ENCODE measurements around the gene EMD.
"Not testable (repeated sequence)": the region's sequence is repeated elsewhere in the genome, so short reads cannot be mapped to it uniquely, and the experiment has no call there.

Gene EMD

DNA sequence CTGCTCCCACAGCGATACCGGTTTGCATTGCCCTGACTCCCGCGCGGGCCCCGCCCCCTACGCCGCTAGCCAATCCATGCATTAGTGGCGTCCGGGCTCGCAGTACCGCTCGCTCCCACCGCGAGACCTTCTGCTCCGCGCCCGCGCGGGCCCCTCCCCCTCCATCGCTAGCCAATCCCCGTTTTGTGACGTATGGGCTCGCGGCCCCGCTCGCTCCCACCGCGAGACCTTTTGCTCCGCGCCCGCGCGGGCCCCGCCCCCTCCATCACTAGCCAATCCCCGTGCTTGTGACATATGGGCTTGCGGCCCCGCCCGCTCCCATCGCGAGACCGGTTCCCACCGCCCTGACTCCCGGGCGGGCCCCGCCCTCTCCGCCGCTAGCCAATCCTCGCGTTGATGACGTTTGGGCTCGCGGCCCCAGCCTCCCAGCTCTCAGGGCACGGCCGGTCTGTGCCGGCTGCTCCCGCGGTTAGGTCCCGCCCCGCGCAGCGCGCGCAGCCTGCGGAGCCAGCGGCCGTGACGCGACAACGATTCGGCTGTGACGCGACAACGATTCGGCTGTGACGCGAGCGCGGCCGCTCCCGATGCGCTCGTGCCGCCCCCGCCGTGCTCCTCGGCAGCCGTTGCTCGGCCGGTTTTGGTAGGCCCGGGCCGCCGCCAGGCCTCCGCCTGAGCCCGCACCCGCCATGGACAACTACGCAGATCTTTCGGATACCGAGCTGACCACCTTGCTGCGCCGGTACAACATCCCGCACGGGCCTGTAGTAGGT is at the start of gene EMD:
Gene EMD (plus strand): TSS at position 497 of the 770 bp plus-strand sequence. CDS start 190 bp downstream, at position 687.
- peak; percentile 73 for DNase-seq

DNA sequence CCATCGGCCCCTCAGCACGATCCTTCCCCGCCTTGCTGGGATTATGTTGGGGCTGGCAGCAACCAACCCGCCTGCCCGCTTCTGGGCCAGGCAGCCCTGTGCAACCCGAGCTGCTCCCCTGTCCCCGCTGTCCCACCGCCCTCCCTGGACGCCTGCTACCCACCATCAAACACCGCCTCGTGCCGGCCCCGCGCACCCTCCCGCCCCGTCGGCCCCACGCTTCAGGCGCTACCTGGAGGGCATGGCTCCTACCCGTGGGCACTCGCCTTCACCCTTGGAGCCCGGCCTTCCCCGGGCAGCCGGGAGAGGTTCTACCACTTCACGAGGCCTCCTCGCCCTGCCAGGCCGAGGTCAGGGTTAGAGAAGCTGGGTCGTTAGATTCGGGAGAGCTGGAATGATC is 46.5 kb upstream of the EMD start:
- no peak for DNase-seq

DNA sequence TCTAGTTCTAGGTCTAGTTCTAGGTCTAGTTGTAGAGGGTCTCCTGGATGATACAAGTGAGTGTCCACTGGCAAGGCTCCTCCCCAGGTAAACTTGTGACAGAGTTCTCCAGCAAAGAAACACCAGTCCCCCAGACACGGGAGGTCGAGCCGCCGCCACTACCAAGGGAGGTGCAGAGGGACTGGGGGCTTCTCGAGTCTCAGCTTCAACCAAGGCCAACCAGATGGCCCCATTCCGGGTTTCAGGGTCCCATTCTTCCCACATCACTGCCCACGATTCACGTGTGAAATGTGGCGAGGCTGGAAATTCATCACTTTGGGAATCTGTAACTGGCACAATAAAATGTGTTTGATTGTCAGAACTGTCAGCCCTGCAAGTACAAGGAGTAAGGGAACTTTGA is 46.0 kb upstream of the EMD start:
- no peak for DNase-seq

DNA sequence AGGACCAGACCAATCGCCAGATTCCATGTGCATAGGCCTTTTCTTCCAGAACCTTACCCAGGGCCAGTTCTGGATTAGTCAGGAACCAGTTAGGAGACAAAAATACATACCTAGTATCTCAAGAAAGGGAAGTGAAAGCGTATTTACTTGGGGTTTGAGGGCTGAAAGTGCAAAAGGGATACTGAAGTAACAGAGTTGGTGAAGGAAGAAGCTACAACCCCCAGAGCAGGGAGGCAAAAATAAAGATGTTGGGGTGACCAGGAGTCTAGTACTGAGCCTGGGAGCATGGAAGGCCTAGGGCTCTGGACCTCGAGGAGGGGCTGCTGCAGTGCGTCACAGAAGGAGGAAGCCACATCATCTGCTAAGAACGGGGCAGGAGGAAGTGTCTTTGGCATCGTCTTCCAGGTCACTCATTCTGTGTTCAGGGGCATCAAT is 45.2 kb upstream of the EMD start:
- no peak for DNase-seq

DNA sequence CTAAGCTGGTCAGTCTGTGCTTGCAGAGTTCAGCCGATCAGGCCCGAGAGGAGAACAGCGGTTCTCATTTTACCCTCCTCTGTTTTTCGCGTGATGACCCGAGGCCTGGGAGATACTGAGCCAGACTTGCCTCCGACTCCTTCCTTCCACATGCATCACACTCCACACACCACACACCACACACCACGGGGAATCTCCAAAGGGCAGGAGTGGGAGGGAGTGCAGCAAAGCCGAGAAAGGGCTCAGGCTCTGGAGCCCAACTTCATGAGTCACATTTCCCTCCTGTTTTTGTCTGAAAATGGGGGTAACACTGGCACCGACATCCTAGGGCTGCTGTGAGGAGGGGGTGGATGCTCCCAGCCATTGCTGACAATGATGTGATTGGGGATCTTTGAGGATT is 44.6 kb upstream of the EMD start:
- no peak for DNase-seq

DNA sequence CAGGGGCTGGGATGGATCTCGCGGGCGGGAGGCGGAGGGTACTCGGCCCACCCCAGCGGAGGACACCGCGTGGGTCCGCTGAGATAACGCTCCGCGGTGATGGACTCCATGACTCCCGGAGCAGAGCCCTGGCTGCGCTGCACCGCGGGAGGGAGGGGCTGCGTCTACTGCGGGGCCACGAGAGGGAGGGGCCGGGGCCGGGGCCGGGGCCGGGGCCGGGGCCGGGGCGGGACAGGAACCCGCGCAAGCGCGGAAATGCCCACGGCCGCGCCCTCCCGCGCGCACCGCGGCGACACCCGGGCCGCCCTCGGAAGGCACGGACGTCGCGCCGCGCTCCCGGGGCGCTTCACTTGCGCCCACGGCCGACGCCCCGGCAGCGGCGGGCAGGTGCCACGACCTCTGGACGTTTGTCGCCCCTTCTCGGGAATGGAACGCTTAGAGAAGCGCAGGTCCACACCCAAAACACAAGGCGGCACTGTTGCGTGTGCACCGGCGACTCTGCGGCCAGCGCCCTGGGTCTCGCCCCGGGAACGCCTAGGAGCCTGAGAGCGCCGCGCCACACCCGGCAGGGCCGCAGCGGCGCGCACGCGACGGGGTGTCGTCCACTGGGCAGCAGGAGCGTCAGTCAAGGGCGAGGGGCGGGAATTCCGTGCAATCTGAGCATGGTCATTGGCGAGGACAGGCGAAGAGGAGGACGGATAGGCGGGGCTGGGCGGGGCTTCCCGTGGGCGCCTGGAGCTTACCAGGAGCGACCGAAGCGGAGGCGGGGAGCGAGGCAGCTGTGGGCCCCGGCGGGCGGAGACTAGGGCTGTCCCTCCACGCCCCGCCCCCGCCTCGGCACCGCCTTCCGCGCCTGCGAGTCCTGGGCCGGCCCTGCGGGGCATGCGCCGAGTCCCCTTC is 37.4 kb upstream of the EMD start:
- DNase-seq = not testable (repeated sequence)

DNA sequence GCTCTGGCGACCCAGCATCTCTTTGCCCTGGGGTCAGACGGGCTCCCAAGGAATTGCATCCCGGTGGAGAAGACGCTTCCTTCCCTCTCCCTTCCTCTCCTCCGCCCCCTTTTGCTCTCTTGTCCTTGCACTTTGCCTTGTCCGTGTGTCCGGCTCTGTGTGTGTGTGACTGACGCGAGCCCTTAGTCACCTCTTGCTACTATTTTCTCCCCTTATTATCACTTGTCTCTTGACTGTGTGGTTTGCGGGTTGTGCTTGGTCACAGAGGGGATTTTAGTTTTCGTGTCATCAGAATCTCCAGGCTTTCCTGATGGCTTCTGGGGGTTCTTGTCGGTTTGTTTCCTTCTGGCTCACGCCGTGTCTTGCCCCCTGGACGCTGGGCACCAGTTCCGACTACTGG is 36.0 kb upstream of the EMD start:
- DNase-seq = not testable (repeated sequence)

DNA sequence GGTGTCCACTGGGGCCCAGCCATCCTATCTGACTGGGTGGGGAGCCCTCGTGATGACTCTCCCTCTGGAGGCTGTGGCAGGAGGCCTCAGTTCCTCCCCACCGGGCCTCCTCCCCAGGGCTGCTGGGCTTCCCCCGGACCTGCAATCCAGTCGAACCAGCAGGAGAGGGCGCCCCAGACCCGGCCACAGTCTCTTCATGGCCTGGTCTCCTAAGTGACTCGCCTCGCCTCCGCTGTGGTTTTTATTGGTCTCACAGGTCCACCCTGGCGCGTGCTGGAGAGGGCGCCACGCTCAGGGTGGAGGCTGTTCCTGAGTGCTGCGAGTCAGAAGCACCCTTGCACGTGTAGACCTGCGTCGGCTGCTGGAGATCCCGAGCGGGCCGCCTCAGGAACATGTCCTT is 35.5 kb upstream of the EMD start:
- DNase-seq = not testable (repeated sequence)

DNA sequence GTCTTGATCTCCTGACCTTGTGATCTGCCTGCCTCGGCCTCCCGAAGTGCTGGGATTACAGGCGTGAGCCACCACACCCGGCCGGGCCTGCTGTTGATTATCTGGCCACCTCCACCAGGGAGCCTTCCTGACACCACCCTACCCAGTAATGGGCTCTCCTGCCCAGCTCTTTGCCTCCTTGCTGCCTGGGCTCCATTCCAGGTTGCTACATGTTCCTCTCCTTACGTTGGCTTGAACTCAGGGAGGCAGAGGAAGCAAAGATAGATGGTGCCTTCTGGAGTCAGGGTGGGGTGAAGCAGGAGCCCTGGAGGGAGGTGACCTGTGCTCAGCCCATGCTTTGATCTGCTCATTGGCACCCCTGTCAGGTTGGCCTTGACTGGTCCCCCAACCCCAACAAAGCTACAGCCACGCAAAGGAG is 31.0 kb upstream of the EMD start:
- no peak for DNase-seq

DNA sequence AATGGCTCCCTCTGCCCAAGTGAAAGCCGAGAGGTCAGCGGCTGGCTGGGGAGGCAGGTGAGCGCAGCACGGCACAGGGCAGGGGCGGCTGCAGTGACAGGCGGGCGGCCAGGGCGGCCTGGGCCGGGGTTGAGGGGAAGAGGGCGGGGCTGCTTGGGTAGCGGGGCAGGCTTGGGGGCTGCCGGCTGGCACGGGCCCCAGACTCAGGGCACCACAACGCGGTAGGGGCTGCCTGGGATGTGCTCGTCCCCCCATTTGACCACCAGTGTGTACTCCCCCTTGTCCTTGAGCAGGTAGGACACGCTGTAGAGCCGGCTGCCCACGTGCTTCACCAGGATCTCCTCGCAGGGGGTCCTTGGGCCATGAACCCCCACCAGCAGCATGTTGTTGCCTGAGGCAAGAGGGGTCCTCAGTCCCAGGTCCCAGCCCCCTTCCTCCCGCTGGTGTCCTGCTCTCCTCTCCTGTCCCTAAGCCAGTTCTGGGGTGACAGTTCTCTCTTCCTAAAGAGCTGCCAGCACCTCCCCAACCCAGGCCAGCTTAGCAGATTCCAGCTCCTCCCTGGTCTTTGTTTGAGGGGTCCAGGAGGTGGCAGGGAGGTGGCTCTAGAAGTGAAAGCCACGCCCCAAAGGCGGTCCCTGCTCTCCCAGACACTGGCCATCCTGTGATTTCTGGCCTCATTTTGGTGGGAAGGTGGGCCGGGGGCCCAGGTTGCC is 30.3 kb upstream of the EMD start:
- DNase-seq = no peak

DNA sequence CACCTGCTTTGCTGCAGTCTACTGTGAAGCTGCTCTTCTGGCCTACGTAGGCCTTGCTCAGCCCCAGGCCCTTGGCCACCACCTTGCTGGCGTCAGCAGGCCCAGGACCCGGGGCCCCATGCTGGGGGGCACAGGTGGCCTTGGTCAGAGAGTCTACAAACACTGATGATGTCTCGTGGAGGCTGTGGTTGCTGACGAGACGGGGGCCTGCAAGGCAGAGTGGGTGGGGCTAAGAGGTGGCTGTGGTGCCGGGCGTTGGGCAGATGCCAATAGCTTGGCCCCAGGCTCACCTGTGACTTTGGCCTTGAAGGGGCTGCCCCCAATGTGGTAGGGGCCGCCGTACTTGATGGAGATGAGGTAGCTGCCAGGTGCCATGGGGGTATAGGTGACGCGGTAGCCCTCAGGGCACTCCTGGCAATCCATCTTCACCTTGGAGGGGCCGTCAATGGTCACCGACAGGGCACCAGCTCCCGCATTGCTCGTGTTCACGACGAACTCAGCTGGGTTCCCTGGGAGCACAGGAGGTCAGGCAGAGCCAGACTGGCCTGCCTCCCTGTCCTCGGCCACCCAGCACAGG is 29.6 kb upstream of the EMD start:
- DNase-seq = no peak

DNA sequence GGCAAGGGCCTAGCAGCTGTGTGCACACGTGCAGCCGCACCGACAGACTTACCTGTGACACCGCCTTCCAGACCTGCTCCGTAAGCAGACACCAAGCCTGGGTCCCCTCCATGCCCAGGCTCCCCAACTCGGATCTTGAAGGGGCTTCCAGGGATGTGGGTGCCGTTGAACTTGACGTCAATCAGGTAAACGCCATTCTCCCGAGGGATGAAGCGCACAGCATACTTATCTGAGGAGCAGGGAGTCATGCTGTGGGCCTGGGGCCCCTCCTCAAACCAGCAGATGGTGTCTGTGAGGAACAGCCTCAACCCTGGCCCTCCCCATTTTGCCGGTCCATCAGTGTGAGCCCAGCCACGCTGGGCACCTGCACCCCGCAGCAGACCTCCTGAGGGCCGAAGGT is 29.1 kb upstream of the EMD start:
- no peak for DNase-seq

DNA sequence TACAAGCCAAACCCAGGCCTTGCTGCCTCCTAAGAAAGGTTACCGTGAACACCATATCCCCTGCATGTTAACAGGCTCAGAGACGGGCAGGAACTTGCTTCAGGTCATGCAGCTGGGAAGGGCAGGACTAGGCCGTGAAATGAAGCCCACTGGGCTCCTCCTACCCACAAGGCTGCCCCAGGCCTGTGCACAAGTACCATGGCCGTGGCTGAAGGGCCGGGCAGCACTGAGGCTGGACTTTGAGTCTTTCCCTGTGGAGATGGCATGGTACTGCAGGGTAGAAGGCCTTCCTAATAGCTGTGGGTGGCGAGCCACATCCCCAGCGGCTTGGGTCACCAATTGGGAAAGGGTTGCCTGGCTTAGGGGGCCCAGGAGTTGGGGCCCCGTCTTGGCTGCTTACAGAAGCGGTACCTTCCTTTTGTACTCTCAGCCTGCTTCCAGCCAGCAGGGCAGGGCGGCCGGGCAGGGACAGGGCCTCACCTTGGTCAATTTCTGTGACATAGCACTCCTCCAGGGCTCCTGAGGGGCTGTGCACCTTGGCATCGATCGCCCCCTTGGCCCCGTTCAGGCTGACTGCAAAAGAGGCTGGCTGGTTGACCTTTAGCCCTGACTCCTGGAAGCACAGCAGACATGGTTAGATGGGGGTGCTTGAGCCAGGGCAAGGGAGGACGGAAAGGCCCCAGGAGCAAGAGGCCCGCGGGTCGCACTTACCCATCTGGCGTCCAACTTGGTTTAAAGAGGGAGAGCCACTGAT is 28.5 kb upstream of the EMD start:
- no peak for DNase-seq

DNA sequence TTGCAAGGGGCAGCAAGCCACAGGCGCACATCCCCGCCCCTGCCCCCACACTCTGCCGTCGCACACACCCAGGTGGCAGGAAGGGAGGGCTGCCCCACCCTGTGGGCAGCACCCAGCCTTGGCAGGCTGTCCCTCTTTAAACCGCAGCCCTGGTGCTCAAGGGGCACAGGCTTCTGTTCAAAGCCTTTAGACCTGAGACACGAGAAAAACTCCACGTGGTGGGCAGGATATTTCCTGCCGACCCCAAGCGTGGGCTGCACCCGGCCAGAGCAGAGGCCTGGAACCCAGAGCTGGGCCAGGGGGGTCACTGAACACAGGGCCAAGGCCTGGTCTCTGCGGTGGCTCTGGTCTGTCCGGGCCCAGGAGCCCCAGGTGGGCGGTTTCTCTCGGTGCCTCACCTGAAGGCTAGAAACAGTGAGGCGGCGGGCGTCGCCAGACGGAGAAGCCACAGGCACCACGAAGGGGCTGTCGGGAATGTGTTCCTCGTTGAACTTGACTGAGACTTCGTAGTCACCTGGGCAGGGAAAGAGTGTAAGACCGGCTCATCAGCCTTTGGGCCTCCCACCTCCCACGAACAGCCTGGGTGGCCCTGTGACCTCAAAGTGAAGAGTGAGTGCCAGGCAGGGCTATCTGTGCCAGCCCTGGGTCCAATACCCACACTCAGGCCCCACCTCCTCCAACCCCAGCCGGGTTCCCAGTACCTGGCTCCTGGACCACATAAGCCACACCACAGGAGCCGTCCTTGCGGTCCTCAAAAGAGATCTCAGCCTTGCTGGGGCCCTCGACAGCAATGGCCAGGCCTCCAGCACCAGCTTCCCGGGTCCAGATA is 27.7 kb upstream of the EMD start:
- no peak for DNase-seq

DNA sequence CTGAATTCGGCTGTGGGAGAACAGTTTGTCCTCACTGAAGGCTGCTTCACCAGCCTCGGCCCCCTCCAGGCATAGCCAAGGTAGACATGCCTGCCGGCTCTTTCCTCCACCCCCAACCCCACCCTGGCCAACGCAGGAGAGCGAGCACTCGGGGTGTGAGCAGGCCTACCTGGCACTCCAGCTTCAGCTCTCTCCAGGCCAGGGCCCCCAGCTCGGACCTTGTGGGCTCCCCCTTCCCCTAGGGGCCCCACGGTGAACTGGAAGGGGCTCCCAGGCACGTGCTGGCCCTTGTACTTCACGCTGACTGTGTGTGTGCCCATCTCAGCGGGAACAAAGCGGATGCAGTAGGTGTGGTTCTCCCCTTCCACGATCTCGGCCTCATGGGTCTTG is 27.1 kb upstream of the EMD start:
- no peak for DNase-seq

DNA sequence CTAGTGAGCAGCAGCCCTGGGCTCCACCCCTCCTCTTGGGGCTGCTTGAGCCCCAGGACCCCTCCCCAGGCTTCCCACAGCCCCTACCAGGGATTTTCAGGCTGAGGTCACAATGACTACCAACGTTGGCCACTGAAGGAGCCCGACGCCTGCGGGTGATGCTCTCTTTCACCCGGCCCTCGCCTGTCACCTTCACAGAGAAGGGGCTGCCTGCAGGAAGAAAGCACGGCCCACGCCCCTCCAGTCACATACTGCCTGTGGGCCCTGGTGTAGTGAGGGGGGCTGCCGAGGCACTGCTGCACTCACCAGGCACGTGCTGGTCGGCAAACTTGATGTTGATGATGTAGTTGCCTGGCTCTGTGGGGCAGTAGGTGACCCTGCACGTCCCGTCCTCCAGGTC is 26.6 kb upstream of the EMD start:
- DNase-seq = no peak

DNA sequence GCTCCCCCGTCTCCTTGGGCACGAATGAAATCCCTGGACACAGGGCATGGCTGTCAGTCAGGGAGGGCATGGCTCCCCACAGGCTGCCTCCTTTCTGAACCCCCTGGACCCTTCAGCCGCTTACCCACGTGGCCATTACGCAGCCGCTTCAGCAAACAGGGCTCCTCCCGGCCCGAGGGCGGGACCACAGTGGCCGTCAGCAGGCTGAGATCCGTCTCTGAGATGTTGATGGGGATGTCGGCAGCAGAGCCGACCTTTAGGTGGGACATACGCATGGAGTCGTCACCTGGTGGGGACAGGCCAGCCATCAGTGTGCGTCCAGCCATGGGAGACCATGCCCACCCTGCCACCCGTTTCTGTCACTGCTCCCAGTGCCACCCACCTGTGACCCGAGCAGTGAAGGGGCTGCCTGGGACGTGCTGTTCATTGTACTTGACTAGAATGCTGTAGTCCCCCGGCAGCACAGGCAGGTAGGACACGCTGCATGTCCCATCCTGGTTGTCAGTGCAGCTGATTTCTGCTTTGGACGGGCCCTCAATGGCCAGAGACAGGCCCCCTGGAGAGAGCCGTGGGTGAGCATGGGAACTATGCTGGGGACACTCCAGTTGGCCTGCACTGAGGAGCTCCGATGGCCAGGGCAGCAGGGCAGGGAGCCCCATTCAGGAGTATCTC is 25.8 kb upstream of the EMD start:
- no peak for DNase-seq

DNA sequence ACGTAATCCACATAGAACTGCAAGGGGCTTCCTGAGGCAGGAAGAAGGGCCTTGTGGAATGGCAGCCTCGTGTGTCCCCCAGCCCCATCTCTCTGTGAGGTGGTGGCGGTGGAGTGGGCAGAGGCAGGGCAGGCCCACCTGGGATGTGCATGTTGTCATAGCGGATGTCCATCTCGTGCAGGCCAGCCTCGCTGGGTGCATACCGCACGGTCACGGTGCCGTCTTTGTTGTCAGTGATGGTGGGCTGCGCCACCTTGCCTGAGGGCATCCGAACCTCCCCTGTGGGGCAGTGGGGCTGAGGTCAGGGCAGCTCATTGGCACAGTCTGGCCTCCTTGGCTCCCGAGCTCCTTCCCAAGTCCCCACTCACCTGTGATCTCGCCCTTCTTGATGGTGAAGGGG is 25.1 kb upstream of the EMD start:
- DNase-seq = no peak

DNA sequence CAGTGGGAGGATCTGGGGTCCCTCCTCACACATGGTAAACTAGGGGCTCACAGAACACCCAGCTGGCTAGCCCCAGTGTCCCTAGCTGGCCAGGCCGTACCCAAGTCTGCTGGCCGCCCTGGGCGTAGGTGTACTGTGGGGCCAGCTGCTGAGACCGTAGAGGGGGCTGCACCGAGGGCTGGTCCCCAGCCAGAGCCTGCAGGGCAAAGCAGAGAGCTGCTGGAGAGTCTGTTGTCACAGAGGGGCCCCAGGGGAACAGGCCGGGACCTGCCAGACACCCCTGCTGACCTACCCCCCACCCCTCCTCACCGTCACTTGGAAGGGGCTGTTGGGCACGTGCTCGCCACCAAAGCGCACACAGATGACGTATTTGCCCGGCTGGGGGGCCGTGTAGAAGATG is 24.6 kb upstream of the EMD start:
- DNase-seq = no peak

DNA sequence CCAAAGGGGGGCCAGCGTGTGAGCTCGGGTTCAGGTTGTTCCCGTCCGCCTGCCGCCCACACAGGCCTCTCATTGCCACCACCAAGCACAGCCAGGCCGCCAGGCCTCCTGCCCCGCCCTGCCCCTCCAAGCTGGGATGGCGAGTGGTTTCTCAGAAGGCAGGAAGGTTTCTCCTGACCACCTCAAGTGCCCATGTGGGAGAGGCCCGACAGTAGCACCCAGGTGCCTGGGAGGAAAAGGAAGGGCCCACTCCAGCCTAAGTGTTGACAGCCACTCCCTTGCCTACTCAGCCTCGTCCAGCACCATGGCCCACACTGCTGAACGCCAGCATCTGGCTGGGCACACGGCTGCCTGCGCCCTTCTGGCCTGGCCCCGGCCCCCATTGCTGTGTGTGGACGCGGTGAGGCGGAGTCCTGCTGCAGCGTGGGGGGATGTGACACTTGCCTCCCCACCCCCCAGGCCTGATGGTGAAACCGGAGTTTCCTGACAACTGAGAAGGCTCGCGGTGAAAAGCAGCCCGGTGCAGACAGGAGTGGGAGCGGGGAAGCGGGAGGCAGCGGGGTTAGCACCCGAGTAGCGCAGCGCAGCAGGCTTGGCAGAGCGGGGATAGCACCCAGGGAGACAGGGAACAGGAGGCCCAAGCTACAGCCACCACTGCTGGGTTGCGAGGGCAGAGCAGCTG is 23.9 kb upstream of the EMD start:
- no peak for DNase-seq

Data from 8988T (cell line).